ENCODE data around the gene MYBPC2. TPM values are rescaled to one million over a fixed set of nuclear protein-coding genes. Genes with fewer than 3 reads are reported as not detected.

The MYBPC2 gene
- total and polyA plus RNA-seq, 2 donors (not counting 1 experiment from before 2014, with no cell fraction given) = 1.1 to 1.7 TPM

DNA sequence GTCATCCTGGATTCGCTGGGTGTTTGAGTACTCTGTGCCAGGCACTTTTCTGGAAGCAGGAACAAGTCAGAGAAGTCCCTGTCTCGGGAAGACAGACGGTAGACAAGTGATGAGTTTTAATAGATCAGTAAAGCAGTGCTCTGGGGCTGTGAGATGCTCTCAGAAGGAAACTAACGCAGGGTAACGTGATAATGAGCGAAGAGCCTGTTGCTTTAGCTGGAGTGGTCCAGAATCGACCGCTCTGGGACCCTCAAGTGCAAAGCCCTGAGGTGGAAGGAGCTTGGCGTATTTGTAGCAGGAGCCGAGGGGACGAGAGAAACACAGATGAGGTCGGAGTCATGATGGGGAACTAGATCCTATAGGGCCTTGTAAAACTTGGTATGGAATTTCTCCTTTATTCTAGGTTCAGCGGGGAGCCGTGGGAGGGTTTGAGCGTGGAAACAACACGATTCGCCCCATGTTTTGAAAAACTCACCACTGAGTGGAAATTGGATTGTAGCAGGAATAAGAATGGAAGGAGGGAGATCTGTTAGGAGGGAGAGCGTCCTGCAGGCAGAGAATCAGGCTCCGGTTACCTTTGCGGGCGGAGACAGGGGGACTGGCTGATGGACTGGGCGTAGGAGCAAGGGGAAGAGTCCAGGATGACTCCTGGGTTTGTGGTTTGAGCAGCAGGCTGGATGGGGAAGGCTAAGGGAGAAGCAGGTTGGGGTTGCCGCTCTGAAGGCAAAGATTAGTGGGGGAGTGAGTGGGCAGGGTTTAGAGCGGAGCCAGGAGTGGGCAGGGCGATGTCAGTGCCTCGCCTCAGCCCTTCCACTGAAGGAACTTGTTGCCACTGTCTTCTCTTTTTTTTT, 47.8 kb upstream of the MYBPC2 start:
- Histone ChIP-seq H3K79me2 (ENCODE audit: control insufficient read depth, insufficient read depth, low read length) (peaks cover 35% of the 10 kb centered on the region), H3K9me3 (ENCODE audit: control extremely low read depth in 1 of 3, control insufficient read depth in 2 of 3, insufficient read depth in 1 of 3, low read length in 2 of 3) (no peaks in the 10 kb centered on the region), H3K36me3 (replicated peaks in 1 of 2; ENCODE audit: control extremely low read depth in 1 of 2, control insufficient read depth in 1 of 2, extremely low read depth in 1 of 2, insufficient read depth in 2 of 2, low read length in 1 of 2) (peaks cover 0 to 36% of the 10 kb centered on the region in 2 experiments), H3K27me3 (replicated peaks in 1 of 4; ENCODE audit: control extremely low read depth in 1 of 4, control insufficient read depth in 3 of 4, insufficient read depth in 4 of 4, low read length in 3 of 4) (no peaks in the 10 kb centered on the region), H3K4me2 (replicated peaks; ENCODE audit: low read depth, low read length, poor library complexity, severe bottlenecking) (peak overlapping the region; percentile 97), H3K27ac (ENCODE audit: low read length in 2 of 2) (peak overlapping the region; percentile 55 to 73), H3K4me1 (ENCODE audit: control insufficient read depth in 2 of 2, insufficient read depth in 2 of 2, low read length in 2 of 2) (peaks cover 12 to 18% of the 10 kb centered on the region in 2 donors), H3K4me3 (ENCODE audit: control extremely low read depth in 1 of 5, extremely low read depth in 1 of 5, insufficient read depth in 1 of 5, low read depth in 2 of 5, low read length in 4 of 5) (peak overlapping the region; percentile 59 to 92 (median 67)), H2AFZ (ENCODE audit: insufficient read depth, low read depth, low read length, poor library complexity, severe bottlenecking) (peak overlapping the region; percentile 61), H4K20me1 (ENCODE audit: control insufficient read depth, insufficient read depth, low read length, poor library complexity, severe bottlenecking) (peaks cover 19% of the 10 kb centered on the region), H3K9ac (ENCODE audit: low read length) (peak overlapping the region; percentile 80)
- peak overlapping the region; percentile 94 for H3K4me3 Mint-ChIP-seq
- H3K27ac Mint-ChIP-seq = no peak overlapping the region
- TF ChIP-seq, protein P1, sequence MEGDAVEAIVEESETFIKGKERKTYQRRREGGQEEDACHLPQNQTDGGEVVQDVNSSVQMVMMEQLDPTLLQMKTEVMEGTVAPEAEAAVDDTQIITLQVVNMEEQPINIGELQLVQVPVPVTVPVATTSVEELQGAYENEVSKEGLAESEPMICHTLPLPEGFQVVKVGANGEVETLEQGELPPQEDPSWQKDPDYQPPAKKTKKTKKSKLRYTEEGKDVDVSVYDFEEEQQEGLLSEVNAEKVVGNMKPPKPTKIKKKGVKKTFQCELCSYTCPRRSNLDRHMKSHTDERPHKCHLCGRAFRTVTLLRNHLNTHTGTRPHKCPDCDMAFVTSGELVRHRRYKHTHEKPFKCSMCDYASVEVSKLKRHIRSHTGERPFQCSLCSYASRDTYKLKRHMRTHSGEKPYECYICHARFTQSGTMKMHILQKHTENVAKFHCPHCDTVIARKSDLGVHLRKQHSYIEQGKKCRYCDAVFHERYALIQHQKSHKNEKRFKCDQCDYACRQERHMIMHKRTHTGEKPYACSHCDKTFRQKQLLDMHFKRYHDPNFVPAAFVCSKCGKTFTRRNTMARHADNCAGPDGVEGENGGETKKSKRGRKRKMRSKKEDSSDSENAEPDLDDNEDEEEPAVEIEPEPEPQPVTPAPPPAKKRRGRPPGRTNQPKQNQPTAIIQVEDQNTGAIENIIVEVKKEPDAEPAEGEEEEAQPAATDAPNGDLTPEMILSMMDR (IDR thresholded peaks at IDR 0.05) = no peak
- no peak for TF ChIP-seq EZH2 (IDR thresholded peaks at IDR 0.05; ENCODE audit: borderline replicate concordance, insufficient read depth, low read depth, low read length, poor library complexity, severe bottlenecking)
- ATAC-seq (ENCODE audit: low read depth) (no peak), DNase-seq (no peak)
- WGBS (ENCODE audit: insufficient coverage) = 22% methylated on average over 25 of the region's 26 CpGs
- ChIA-PET CTCF (interaction anchor here (0.6 to 3.9 kb wide), 7 partner anchors 9 to 1855 kb away, joined by 3 to 22 read pairs (median 4); no protein-coding TSS in a partner anchor), POLR2A (interaction anchor here (0.8 to 2.5 kb wide), 8 partner anchors 9 to 126 kb away, joined by 3 to 15 read pairs (median 6); partner anchors contain the start of genes JOSD2, KCNC3, NR1H2 and SPIB)
- H3K9me3 Mint-ChIP-seq (ENCODE audit: insufficient read depth) = no peaks in the 10 kb centered on the region
- intact Hi-C loops (cut with micrococcal nuclease) = loop anchor here (1.0 to 2.0 kb wide), 6 partner anchors 9 to 420 kb away; partner anchors contain the start of gene NR1H2
- H3K27me3 Mint-ChIP-seq = no peaks in the 10 kb centered on the region
- H3K4me1 Mint-ChIP-seq = peaks cover 28% of the 10 kb centered on the region

All from B cell (primary cell).